IPS-20b (cell line): ENCODE results near the gene CIRBP.

Experiments used
- H3K27ac ChIP-seq: one replicate; pipeline ENCODE4 v1.5.1; 2013; ENCODE audit warnings: low read length
- H3K27me3 ChIP-seq: 2 replicates; pipeline ENCODE4 v1.6.1; 2013; ENCODE audit warnings: mild to moderate bottlenecking, low read length, inconsistent platforms; ENCODE audit not compliant: insufficient read depth
- H3K36me3 ChIP-seq: 2 replicates; pipeline ENCODE4 v1.6.1; 2013; ENCODE audit warnings: low read depth, mild to moderate bottlenecking, inconsistent platforms, low read length, moderate library complexity; ENCODE audit not compliant: insufficient read depth
- H3K4me1 ChIP-seq: 2 replicates; pipeline ENCODE4 v1.6.1; 2013; ENCODE audit warnings: mild to moderate bottlenecking, control low read depth, inconsistent platforms, low read length, moderate library complexity; ENCODE audit not compliant: insufficient read depth
- H3K4me3 ChIP-seq: 2 replicates; pipeline ENCODE4 v1.5.1; 2013; ENCODE audit warnings: mild to moderate bottlenecking, low read length, inconsistent platforms
- H3K9ac ChIP-seq: 2 replicates; pipeline ENCODE4 v1.6.1; 2013; ENCODE audit warnings: low read depth, mild to moderate bottlenecking, inconsistent platforms, low read length, moderate library complexity
- H3K9me3 ChIP-seq: 2 replicates; pipeline ENCODE4 v1.6.1; 2013; ENCODE audit warnings: mild to moderate bottlenecking, low read depth, low read length, inconsistent platforms; ENCODE audit not compliant: insufficient read depth

Gene CIRBP

DNA sequence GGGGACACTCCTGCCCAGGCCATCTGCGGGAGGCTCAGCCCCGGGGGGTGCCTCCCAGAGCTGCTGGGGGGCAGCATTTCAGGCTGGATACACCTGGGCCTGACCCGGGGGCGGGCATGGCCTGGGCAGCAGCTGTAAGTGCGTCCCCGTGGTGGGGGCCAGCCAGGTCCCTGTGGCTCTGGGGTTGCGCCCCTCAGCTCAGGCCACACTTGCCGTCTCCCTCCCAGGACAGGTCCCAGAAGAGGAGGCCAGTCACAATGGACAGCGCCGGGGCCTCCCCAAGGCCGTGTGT lies 43.0 kb upstream of the CIRBP start:
- Histone ChIP-seq H3K9me3 (no peaks in the 10 kb centered on the region), H3K27ac (no peak overlapping the region), H3K4me1 (no peaks in the 10 kb centered on the region), H3K9ac (no peak overlapping the region), H3K4me3 (no peak overlapping the region), H3K27me3 (no peaks in the 10 kb centered on the region), H3K36me3 (peaks cover 12% of the 10 kb centered on the region)

DNA sequence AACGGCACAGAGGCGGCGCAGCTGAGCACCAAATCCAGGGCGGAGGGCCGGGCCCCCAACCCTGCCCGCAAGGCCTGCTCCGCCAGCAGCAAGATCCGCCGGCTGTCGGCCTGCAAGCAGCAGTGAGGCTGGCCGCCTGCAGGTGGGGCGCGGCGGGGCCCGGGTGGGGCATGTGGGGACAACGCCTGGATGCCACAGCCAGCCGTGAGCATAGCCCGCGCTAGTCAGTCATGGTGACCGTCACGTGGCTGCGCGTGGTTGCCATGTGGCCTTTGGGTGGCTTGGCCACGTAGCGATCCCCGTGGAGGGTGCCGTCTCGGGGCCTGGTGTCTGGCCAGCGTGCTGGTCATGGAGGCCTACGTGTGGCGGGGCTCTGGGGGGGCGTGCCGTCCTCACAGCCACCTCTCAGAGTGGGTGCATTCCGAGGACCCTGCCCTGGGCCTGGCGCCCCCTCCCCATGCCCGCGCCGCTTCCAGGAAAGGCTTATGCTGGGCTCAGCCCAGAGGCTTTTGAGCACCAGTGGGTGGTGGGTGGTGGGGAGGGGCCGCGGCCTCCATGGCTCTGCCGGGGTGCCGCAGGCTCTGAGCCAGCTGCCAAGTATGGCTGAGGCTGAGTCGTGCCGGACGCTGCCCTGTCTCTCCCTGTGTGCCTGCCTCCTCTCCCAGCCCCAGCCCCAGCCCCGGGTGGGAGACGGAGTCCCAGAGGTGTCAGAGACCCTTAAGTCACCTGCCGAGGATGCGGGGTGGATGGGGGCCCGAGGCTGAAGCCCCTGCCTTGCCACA lies 42.4 kb upstream of the CIRBP start:
- Histone ChIP-seq H3K27me3 (no peaks in the 10 kb centered on the region), H3K36me3 (peaks cover 14% of the 10 kb centered on the region), H3K9ac (no peak overlapping the region), H3K4me3 (no peak overlapping the region), H3K27ac (no peak overlapping the region), H3K9me3 (no peaks in the 10 kb centered on the region), H3K4me1 (no peaks in the 10 kb centered on the region)

DNA sequence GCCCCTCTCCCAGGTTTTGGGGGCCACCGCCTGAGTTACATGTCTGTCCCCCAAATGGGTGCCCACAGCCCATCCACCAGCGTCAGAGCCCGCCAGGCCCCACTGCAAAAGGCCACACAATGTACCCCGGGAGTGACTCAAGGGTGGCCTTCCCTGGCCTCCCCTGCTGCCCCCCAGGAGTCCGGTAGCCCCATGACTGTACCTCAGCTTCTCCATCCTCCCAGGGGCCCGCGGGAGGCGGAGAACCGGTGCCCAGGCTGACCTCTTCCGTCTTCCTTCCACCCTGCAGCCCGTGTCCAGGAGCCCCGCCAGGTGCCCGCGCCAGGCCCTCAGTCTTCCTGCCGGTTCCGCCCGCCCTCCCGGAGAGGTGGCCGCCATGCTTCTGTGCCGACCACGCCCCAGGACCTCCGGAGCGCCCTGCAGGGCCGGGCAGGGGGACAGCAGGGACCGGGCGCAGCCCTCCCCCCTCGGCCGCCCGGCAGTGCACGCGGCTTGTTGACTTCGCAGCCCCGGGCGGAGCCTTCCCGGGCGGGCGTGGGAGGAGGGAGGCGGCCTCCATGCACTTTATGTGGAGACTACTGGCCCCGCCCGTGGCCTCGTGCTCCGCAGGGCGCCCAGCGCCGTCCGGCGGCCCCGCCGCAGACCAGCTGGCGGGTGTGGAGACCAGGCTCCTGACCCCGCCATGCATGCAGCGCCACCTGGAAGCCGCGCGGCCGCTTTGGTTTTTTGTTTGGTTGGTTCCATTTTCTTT lies 41.7 kb upstream of the CIRBP start:
- no peaks in the 10 kb centered on the region for H3K27me3 ChIP-seq
- H3K4me1 ChIP-seq = no peaks in the 10 kb centered on the region
- no peak overlapping the region for H3K4me3 ChIP-seq
- peaks cover 15% of the 10 kb centered on the region for H3K36me3 ChIP-seq
- H3K27ac ChIP-seq = no peak overlapping the region
- no peak overlapping the region for H3K9ac ChIP-seq
- H3K9me3 ChIP-seq = no peaks in the 10 kb centered on the region

DNA sequence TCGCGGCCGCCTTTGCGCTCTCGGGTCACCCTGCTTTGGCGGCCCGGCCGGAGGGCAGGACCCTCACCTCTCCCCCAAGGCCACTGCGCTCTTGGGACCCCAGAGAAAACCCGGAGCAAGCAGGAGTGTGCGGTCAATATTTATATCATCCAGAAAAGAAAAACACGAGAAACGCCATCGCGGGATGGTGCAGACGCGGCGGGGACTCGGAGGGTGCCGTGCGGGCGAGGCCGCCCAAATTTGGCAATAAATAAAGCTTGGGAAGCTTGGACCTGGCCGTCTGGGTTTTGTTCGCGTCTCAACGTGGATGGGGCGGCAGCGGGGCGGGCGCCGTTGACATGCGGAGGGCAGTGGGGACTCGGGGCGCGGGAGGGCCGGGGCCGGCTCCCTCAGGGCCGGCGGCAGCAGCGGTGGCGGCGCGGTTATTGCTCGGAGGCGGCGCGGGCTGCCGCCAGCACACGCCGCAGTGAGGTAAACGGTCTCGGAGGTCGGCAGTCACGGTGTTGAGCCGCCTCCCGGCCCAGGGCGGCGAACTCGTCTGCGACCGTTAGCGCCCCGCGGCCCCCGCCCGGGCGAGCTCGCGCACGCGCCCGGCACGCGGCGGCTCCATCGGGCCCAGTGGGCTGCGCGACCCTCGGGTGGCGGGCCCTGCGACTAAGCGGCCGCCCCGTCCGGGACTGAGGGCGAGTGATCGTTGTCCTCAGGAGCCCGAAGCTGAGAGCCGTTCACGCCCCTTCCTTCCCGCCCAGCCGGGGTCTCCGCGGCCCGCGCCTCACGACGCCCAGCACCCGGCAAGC lies 40.8 kb upstream of the CIRBP start:
- H3K9ac ChIP-seq = no peak overlapping the region
- H3K4me1 ChIP-seq = no peaks in the 10 kb centered on the region
- H3K36me3 ChIP-seq = peaks cover 15% of the 10 kb centered on the region; the same call in 1 of the 2 replicates
- H3K27me3 ChIP-seq = no peaks in the 10 kb centered on the region
- H3K4me3 ChIP-seq = no peak overlapping the region
- no peaks in the 10 kb centered on the region for H3K9me3 ChIP-seq
- no peak overlapping the region for H3K27ac ChIP-seq

DNA sequence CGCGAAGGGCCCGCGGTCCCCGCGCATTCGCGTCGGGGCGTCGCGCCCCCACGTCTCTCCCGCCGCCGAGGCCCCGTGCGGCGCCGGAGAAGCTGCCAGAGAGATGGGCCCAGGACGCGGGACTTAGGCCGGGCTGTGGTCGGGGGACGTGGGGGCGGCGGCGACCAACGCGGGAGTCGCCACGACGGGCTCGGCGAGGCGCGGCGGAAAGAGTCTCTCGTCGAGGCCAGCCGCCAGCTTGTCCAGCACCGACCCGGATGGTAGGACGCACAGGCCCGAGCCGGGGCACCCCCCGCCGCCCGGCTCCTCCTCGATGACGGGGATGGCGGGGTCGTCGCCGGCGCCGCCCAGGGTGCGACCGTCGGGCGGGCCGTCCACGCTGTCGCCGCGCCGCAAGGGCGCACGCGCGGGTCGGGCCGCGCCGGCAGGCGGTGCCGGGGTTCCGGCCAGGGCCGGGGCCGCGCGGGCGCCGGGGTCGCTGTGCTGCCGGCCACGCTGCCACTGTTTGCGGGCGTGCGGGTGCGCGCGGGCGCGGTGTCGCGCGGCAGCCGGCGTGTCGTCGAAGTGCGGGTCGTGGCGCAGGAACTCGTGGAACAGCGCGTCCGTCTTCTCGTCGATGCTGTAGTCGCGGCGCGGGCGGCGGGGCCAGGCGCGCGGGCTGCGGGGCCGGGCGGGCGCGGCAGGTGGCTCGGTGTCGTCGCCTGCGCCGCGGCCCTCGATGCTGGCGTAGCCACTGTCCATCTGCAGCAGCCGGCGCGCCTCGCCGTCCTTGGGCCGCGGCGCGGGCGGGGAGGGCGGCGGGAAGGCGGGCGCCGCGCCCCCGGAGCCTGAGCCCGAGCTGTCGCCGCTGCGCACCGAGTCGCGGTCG lies 39.8 kb upstream of the CIRBP start:
- no peak overlapping the region for H3K4me3 ChIP-seq
- no peak overlapping the region for H3K27ac ChIP-seq
- H3K9me3 ChIP-seq = no peaks in the 10 kb centered on the region
- no peaks in the 10 kb centered on the region for H3K27me3 ChIP-seq
- no peaks in the 10 kb centered on the region for H3K4me1 ChIP-seq
- H3K36me3 ChIP-seq = peaks cover 24% of the 10 kb centered on the region
- no peak overlapping the region for H3K9ac ChIP-seq

DNA sequence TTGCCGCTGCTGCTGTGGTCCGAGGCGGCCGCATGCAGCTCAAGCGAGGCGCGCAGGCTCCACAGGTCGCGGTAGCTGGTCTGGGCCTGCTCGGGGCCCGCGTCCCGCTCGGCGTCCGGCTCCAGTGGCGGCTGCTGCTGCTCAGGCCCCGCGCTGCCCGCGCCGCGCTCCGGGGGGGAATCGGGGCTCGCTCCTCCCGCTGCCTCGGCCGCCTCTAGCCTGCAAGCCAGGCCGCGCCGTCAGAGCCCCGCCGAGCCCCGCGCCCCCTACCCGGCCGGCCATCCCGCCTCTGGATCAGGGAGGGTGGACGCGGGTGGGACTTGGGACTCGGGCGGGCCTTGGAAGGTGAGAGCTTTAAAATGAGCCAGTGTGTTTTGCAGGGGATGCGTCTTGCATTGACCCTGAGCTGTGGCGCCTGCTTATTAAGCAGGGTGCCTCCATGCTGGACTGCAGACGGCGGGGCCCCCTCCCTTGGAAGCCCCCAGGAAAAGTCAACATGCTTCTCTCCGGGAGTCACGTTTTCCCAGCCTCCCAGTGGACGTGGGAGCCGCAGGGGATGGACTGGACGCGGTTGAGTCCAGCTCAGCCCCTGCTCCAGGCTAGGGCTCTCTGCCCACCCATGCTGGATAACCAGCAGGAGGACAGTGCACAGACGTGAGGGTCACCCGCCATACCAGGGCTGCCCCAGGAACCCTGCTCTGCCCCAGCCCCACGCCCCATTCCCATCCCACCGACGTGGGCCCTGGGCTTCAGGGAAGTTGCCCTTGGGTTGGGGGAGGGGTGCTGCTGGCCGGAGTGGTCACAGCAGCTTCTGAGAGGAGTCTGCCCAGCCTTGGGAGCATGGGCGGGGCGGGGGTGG lies 39.0 kb upstream of the CIRBP start:
- Histone ChIP-seq H3K27me3 (no peaks in the 10 kb centered on the region), H3K9me3 (no peaks in the 10 kb centered on the region), H3K4me1 (no peaks in the 10 kb centered on the region), H3K4me3 (no peak overlapping the region), H3K27ac (no peak overlapping the region), H3K36me3 (peaks cover 27% of the 10 kb centered on the region), H3K9ac (no peak overlapping the region)

DNA sequence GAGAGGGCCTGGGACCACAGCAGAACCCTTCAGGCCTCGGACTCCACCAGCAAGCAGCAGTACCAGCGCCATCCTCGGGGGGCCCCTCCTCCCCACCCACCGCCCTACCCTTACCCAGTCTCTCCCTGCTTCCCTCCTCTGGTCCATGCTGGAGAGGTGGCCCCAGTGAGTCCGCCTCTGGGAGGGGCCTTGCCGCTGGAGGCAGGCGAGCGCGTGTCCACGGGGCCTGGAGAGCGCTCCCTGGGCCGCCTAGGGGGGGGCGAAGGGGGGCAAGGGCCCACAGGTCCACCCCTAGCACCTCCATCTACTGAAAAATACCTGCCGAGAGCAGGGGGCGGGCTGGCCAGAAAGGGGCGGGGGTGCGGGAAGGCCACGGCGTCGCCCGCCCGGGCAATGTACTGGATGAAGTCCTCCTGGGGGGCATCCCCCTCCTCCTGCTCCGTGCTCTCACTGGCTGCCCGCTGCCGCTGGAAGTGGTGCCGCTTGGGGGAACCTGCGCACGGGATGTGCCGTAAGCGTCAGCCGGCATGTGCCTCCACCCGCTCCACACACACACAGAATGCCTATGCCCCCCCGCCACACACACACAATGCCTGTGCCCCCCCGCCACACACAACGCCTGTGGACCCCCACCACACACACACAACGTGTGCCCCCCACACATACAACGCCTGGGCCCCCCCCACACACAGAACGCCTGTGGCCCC lies 38.2 kb upstream of the CIRBP start:
- H3K36me3 ChIP-seq = peaks cover 34% of the 10 kb centered on the region
- no peaks in the 10 kb centered on the region for H3K27me3 ChIP-seq
- no peaks in the 10 kb centered on the region for H3K4me1 ChIP-seq
- no peak overlapping the region for H3K27ac ChIP-seq
- H3K9me3 ChIP-seq = no peaks in the 10 kb centered on the region
- no peak overlapping the region for H3K4me3 ChIP-seq
- no peak overlapping the region for H3K9ac ChIP-seq

DNA sequence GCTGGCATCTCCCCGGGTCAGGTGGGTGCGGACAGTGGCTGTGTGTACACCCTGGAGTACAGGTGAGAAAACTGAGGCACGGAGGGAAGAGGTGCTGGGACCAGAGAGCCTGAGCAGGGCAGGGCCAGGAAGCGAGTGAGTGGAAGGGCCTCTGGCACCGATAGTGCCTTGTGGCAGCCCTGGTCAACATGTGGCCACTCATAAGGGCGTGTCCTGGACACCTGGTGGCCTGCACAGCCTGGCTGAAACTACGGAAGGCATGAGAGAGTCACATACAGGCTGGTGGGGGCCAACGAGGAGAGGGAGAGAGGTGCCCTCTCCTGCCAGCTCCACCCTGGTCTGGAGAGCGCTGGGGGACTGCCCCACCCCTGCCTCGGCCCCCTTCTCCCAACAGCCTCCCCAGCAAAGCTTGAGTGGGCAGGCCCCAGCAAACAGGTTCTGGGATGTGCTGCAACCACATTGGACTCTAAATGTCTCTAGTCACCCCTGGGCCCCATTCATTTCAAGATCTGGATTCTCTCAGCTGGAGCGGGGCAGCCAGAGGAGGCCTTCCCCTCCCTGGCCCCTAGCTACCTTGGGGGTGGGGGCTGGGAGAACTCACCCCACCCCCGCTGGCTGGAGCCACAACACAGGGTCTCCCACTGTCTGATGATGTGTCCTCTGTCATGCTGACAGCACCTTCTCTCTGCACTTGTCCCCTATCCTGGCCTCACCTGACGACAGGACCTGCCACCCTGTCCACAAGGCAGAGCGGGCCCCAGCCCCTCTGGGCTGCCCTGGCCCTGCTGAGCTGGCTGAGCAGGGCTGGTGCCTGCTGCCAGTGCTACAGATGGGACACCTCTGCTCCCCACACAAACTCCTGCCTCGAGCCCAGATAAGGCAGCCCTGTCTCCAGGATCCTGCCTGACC lies 37.1 kb upstream of the CIRBP start:
- no peaks in the 10 kb centered on the region for H3K27me3 ChIP-seq
- H3K4me1 ChIP-seq = no peaks in the 10 kb centered on the region
- no peak overlapping the region for H3K4me3 ChIP-seq
- H3K27ac ChIP-seq = no peak overlapping the region
- no peaks in the 10 kb centered on the region for H3K9me3 ChIP-seq
- H3K36me3 ChIP-seq = peaks cover 30% of the 10 kb centered on the region
- H3K9ac ChIP-seq = no peak overlapping the region

DNA sequence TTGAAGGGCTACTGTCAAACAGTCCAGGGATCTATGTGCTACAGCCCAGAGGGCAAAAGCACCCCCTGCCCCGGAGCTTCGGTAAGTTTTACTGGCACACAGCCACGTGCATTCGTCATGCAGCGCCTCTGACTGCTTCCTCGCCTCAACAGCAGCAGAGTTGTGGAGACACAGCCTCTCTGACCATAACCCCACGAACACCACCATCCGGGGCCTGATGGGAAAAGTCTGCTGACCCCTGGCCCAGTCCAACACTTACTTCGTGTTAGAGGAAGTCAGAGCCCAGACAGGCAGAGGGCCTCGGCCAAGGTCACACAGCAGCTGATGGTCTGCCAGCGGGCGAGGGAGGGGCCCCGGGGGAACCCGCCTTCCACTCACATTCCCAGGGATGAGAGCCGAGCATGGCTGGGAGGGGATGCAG lies 36.5 kb upstream of the CIRBP start:
- H3K36me3 ChIP-seq = peaks cover 30% of the 10 kb centered on the region
- no peaks in the 10 kb centered on the region for H3K27me3 ChIP-seq
- no peak overlapping the region for H3K9ac ChIP-seq

More for the DNA sequence above, 36.5 kb upstream of the CIRBP start:
- Histone ChIP-seq H3K9me3 (no peaks in the 10 kb centered on the region), H3K4me3 (no peak overlapping the region), H3K27ac (no peak overlapping the region), H3K4me1 (no peaks in the 10 kb centered on the region)
